Left kidney (tissue), 2 donors: ENCODE data around the gene ALDH4A1. TPM values are rescaled to one million over a fixed set of nuclear protein-coding genes. Genes with fewer than 3 reads are reported as not detected.
"Not testable (repeated sequence)": the region's sequence is repeated elsewhere in the genome, so short reads cannot be mapped to it uniquely, and the experiment has no call there.

Experiments used
- DNase-seq: peaks from one replicate; pipeline ENCODE4 v3.0.0-alpha.2; 2013
- polyA plus RNA-seq: library from polyadenylated mRNA; unstranded; fragments of 120-200 nt; gene quantifications from one replicate; pipeline ENCODE4 v1.2.1, GENCODE V29; 2013; ENCODE audit not compliant: insufficient read length

ALDH4A1 gene
- polyA plus RNA-seq, 1 donor, result 52.4 TPM

DNA sequence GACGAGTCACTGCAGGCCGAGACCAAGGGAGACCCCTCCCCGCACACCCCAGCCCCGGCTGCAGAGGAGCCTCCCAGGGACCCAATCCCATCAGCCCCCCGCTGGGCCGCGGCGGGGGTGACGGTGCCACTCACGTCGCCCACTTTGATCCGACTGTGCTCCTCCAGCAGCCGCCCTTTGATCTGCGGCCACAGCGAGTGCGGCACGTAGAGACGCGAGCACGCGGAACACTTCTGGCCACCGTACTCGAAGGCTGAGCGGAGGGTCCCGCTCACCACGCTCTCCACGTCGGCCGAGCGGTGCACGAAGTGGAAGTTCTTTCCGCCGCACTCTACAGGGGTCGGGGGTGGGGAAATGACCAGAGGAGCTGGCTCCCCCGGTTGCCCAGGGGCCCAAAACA is 25.1 kb downstream of the ALDH4A1 start:
- no peak for DNase-seq

DNA sequence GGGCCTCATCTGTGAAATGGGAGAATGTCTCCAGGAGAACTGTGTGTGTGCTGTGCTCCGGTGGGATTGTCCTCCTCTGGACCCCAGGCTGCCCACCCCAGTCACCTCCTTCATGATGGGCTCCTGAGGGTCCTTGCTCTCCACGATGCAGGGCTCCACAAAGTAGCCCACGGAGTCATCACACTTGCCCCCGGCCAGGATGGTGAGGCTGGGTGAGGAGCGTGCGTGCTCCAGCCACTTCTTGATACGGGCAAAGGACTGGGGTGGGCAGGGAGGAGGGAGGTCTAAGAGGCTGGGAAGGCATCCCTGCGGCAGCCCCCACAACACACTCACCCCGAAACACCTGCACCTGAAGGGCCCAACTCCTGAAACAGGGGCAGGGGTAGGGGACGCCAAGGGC is 26.1 kb downstream of the ALDH4A1 start:
- no peak for DNase-seq

DNA sequence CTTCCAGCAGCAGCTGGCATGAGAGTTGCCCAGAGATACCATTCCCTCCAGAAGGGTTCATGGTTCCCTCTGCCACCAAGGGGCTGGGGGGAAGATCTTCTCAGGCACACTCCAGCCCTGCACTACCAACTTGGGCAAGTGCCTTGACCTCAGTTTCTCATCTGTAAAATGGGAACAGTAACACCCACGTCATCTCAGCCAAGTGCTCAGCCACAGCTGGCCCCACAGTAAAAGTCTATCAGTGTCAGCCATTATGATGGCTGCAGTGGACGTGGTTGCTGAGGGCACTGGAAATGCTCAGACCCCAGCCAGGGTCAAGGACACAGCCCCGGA is 26.6 kb downstream of the ALDH4A1 start:
- no peak for DNase-seq

DNA sequence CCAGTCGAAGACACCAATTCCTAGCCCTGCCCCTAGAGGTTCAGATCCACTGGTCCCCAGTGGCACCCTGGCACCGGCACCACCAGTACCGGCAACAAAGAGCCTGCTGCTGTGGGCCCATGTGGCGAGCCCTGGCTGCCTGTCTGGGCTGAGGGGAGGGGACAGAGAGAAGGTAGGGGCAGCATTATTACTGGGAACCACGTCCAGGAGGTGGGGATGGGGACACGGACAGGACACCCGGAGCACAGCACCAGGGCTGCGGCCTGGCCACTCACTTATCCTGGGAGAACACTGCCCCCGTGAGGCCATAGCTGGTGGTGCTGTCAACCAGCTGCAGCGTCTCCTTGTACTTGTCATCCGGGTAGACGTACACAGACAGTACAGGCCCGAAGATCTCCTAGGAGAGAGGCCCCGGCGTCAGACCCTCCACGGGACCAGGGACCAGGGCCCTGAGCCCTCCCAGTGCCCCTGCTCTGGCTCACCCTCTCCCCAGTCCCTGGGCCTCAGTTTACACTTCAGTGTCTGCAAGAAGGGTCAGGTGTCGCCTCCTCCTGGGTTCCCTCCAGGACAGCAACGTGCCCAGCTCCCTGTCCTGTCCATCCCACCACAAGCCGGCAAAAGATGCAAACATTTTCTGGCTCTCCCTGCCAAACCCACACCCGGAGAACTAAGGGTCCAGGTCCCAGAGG is 27.1 kb downstream of the ALDH4A1 start:
- peak; percentile 84 for DNase-seq

DNA sequence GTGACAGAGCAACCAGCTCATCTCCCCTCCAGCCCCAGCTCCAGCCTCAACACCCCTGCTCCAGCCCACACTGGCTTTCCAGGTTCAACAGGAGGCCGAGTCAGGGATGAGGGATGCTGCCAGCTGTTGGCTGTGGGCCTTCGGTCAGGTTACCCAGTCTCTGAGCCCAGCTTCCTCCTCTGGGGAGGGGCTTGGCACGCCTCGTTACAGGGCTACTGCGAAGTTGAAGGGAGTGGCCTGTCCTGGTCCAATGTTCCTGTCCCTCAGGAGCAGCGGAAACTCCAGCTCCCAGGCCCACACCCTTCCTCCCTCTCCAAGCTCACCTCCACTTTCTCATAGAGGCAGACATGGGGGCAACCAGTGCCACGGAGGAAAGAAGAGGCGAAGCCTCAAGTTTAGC is 27.8 kb downstream of the ALDH4A1 start:
- DNase-seq, result no peak

DNA sequence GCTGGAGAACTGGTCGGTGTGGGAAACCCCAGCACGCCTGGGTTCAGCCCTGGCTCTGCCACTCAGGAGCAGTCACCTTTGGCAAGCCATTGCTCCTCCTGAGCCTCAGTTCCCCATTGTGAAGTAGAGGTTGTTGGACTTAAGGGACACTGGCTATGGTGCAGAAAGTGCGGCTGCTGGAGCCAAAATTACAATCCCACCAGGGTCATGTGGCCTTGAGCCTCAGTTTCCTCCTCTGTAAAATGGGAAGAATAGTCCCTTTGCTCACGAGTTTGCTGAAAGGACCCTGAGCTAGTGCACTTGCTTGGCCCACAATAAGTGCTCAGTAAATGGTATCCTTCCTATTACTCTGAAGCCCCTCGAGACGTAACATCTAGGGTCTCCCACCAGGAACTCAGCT is 28.3 kb downstream of the ALDH4A1 start:
- no peak for DNase-seq

DNA sequence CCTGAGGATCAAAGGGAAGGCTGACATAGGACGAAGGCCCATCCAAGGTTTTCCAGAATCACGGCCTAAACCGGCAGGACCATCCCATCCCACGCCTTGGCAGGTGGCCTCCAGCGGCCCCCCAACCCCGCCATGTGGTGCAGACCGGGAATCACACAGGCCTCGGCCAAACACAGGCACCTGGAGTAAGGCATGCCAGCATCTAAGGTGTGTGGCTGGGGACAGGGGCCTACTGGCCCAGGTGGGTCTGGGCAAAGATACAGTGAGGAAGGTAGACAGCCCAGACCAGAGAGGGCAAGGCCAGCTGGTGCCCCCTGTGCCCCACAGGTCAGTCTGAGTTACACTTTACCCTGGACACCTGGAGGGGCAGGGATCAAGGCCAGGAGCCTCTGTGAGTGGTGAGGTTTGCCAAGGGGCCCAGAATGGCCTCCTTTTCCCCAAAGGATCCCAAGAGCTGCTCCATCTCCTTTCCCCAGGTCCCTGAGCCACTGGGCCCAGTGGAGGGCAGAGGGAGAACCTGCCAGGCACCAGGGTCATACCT is 30.2 kb downstream of the ALDH4A1 start:
- DNase-seq, result no peak

DNA sequence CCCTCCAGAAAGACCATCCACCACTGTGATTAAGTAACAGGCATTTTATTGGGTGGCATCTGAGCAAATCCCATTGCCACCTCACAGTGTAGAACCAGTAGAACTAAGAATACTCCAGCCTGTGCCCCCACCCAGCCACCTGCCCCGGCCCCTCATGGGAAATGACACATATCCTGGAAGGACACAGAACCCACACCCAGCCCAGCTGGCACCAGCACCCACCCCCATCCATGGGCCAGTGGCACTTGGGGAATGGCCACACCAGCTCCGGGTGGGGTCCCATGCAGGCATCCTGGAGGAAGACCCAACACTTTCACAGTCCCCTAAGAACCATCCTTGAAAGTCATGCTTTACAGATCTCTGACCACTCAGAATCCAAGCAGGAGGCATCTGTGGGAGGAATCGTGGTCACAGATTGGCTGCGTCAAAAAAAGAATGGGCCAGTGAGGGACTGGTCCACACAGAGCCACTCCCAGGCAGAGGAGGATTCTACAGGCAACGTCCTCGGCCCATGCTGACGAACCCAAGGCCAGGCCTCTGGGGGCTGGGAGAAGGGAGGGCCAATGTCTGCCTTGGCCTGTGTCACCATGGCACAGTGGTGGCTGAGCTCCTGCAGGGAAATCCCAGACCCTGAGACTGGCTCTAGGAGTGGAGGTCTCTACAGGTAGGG is 30.8 kb downstream of the ALDH4A1 start:
- DNase-seq, result no peak

DNA sequence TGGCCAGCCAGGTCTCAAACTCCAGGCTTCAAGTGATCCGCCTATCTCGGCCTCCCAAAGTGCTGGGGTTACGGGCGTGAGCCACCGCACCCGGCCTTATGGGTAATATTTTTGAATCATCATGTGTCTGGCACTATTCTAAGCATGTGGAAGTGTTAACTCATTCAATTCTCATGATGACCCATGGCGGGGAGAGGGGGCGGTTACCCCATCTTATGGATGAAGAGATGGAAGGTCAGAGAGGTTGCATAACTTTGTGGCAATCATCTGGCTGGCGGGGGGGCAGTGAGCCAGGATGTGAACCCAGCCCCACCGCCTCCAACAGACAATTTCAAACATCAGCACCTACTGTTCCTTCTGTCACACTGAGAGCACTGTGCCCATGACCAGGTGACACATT is 31.4 kb downstream of the ALDH4A1 start:
- no peak for DNase-seq

DNA sequence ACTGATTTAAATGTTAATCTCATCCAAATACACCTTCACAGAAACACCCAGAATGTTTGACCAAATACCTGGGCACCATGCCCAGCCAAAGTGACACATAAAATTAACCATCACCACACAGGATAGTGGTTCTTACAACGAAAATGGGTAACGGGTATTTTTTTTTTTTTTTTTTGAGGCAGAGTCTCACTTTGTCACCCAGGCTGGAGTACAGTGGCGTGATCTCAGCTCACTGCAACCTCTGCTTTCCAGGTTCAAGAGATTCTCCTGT is 31.8 kb downstream of the ALDH4A1 start:
- not testable (repeated sequence) for DNase-seq

DNA sequence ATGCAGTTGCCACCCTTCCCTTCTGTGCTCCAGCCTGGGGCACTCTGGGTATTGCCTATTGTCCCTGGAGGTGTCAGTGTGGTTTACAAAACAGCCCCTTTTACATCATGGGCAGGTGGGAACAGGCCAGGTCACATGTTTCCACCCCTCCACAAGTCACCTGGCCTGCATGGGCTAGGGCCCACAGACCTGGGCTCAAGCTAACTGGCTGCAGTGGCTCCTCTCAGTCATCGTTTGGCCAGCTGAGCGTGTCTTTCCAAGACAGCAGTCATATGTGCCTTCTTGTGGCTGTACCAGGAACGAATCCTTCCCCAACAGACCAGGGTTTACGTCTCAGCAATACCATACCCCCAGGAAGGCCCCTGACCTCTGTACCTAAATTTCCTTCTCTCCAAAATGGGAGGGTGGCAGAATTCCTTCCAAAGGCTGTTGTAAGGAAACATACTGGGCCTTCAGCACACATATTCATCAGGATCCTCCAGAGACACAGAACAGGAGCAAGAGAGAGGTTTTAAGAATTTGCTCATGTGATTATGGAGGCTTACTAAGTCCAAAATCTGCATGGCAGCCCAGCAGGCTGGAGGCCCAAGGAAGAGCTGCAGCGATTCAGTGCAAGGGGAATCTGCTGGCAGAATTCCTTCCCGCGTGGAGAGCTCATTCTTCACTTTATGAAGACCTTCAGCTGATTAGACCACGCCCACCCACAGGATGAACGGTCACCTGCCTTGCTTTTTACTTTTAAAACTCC is 32.3 kb downstream of the ALDH4A1 start:
- DNase-seq, result no peak

DNA sequence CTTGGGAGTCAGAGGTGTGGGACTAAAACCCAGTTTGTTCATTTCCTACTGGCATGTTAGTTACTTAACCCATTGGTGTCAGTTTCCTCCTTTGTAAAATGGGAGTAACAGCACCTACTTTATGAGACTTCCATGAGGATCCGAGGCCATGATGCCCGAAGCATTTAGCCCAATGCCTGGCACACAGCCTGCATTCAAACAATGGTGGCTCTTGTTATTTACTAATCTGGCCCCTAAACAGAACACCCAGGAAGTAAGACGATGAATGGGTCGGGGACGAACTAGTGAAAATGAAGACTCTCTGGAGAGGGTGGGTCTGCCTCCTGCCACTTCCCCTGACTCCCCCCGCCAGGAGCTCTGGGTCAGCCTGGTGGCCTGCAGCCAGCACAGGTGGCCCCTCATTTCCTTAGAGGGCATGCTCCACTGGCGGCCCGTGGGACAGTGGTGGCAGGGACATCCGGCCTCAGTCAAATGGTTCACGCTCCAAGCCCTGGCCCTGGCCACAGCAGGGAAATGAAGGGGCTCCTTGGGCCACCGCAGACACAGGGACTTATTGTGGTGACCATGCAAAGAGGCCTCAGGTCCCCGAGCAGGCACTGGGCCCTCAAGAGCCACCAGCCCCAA is 33.4 kb downstream of the ALDH4A1 start:
- DNase-seq, result no peak

DNA sequence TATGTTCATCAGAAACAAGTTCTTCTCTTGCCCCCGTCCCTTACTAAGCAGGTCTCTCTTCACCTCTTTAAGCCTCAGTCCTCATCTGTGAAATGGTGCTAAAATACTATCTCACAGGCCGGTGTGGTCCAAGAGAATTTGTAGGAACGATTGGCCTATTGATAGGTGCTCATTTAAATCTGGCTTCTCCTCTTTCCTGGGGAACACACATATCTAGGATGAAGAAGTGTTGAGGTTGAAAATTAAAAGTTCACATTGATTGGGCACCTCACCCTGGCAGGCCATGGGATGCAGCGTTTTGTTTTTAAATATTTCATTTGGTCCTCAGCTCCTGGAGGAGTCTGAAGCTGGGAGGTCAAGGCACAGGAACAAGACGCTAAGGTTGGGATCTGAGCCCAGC is 34.0 kb downstream of the ALDH4A1 start:
- DNase-seq, result no peak

DNA sequence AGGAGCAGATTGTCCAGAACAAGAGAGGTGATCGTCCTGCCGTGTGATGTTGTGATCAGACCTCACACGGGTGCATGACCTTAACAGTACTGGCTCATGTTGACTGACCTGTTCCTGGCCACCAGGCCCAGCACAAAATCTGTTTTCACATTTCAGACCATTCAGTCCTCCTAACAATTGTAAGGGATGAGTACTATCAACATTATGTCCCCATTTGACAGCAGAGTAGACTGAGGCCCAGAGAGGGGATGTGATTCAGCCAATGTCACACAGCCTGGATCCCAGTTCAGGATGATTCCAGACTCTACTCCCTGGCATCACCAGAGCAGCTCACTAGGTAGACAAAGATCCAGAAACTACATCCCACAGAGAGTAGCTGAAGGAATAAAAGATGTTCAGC is 35.5 kb downstream of the ALDH4A1 start:
- no peak for DNase-seq

DNA sequence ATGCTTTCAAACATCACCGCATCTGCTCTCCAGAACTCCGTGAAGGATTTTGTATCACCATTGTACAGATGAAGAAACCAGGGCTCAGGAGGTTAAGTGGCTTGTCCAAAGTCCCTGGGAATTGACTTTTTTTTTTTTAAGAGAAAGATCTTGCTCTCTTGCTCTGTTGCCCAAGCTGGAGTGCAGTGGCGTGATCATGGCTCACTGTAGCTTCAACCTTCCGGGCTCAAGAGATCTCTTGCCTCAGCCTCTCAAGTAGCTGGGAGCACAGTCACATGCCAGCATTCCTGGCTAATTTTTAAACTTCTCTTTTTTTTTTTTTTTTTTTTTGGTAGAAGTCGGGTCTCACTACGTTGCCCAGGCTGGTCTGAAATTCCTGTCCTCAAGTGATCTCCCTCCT is 36.0 kb downstream of the ALDH4A1 start:
- no peak for DNase-seq

DNA sequence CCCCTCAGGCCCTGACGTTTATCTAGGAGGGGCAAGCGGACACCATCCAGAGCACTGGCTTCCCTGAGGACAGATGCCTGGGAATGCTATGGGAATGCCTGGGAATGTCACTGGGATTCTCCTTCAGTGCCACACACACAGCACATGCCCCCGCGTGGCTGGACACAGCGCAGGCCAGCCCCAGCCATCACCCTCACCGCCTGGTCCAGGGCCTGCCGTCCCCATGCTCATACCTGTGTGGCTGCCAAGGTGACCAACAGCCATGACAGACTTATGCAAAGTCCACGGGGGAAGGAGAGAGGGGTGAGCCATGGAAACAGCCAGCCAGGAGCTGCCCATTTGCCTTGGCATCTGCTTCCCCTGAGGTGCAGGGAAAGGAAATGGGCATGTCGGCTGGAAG is 37.2 kb downstream of the ALDH4A1 start:
- DNase-seq, result no peak

DNA sequence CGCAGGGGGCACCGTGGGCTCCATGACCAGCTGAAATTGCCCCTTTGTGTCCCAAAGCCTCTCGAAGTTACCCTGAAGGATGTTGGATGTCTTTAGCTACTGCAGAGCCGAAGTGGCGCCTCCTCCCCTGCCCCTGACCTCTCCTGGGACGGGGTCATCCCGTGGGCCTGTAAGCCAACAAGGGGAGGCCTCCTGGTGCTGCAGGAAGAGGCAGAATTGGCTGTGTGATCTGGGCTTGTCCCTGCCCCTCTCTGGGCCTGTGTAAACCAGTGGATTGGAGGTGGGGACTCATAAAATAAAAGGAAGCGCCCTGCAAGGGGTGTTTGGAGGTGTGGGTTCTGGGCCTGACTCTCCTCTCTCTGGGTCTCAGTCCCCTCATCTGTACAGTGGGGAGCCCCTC is 40.8 kb downstream of the ALDH4A1 start:
- no peak for DNase-seq

DNA sequence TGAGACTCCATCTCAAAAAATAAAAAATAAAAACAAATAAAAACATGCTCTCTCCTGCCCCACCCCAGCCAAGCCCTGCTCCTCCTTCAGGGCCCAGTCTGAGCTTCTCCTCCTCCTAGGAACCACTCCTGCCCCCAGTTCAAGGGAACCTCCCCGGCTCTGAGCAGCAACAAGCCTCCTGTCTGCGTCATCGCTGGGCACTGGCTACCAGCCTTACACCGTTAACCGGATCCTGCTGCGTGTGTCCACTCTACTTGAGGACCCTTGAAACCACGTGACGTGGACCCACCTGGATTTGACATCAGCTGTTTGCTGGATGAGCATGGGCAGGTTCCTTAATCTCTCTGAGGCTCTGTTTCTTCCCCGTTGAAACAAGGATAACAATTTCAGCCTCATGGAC is 41.3 kb downstream of the ALDH4A1 start:
- DNase-seq, result no peak

DNA sequence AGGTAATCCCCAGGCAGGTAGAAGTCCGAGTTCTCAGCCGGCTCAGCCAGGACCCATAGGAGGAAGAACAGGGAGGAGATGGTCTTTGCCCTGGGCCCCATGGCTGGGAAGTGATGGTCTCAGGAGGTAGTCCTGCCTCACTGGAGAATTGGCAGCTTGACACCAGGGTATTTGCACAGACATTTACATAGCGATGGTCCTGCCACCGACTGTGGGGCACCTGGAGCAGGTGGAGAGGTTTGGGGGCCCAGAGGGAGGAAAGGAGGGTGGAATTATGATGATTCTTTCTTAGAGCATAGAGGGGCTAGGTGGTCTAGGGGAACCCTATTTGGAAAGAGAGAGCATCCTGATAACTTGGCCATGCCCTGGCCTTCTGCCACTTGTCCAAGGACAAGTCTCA is 42.8 kb downstream of the ALDH4A1 start, which contains the start of gene TAS1R2:
TSS of gene TAS1R2 (minus strand) at position 101 of the 400 bp plus-strand sequence. CDS start at position 101, 0 bp downstream.
- no peak for DNase-seq

DNA sequence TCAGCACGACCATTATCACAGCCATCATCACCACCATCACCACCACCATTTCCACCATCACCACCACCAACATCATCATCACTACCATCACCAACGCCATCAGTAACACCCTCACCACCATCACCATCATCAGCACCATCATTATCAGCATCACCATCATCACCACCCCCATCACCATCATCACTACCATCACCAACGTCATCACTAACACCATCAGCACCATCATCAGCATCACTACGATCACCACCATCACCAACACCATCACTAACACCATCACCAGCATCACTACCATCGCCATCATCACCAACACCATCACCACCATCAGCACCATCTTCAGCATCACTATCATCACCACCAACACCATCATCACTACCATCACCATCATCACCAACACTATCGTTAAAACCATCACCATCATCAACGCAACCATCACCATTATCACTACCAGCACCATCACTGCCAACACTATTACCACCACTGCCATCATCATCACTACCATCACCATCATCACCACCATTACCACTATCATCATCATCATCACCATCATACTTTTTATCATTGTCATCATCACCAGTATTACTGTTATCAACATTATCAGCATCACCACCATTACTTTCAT is 44.2 kb downstream of the ALDH4A1 start:
- DNase-seq, result no peak

DNA sequence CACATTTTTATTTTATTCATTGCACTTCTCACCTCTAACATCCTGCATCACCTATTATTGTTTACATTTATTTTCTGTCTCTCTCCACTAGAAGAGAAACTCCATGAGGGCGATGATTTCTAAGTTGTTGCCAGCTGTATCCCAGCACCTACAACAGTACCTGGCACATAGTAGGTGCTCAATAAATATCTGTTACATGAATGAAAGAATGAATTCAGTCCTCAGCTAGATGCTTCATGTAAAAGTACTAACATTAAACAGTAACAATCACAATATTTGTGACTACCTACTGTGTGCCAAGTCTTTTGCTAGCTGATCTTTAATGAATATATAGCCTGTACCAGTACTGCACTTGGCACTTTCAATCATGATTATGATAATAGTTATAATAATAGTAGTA is 45.9 kb downstream of the ALDH4A1 start:
- DNase-seq, result no peak

DNA sequence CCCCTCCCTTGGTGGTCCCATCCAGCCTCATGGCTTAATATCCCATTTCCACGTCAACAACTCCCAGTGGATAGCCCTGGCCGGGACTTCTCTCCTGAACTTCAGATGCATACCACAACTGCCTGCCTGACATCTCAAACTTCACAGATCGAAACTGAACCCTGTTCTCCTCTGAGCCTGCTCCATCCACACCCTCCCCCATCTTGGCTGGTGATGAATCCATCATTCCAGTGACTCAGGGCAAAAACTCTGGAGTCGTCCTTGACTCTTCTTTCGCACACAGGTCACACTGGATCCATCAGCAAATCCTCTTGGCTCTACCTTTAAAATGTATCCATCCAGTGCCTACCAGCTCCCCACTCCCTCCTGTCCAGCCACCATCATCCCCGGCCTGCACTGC is 46.8 kb downstream of the ALDH4A1 start:
- no peak for DNase-seq
